Fibroblast of lung (primary cell): ENCODE results near the gene TACC2. TPM values are rescaled to one million over a fixed set of nuclear protein-coding genes. Genes with fewer than 3 reads are reported as not detected.

ENCODE experiments used
- DNase-seq, 2 donors: peaks; one replicate each; pipeline versions ENCODE4 v3.0.0 to v3.0.0-alpha.2; 2010; ENCODE audit warnings: low read depth in 2 of 2
- H2AFZ ChIP-seq: 2 replicates; pipeline ENCODE4 v1.5.1; 2012; ENCODE audit warnings: low read length, control low read depth, inconsistent platforms
- H3K27ac ChIP-seq: 2 replicates; pipeline ENCODE4 v1.5.1; 2011; ENCODE audit warnings: low read length, control low read depth; ENCODE audit not compliant: insufficient read depth
- H3K27me3 ChIP-seq: 2 replicates; pipeline ENCODE4 v1.5.1; 2011; ENCODE audit warnings: mild to moderate bottlenecking, low read length; ENCODE audit not compliant: control insufficient read depth, insufficient read depth
- H3K36me3 ChIP-seq: 2 replicates; pipeline ENCODE4 v1.5.1; 2011; ENCODE audit warnings: low read length; ENCODE audit not compliant: control insufficient read depth, insufficient read depth
- H3K4me1 ChIP-seq: 2 replicates; pipeline ENCODE4 v1.5.1; 2011; ENCODE audit warnings: low read length; ENCODE audit not compliant: control insufficient read depth, insufficient read depth; ENCODE audit errors: extremely low read depth
- H3K4me2 ChIP-seq: 2 replicates; pipeline ENCODE4 v1.5.1; 2011; ENCODE audit warnings: low read length, control low read depth; ENCODE audit not compliant: insufficient read depth; ENCODE audit errors: extremely low read depth
- H3K4me3 ChIP-seq, 4 experiments: fragments of 200-600 bp in 1 of 4; sonication (generic) in 1 of 4; replicated peaks in 1 of 4; 2 replicates each; pipeline ENCODE4 v1.5.1; 2011 to 2016; ENCODE audit warnings: low read length in 4 of 4, low read depth in 3 of 4, mild to moderate bottlenecking in 3 of 4, control low read depth in 2 of 4, inconsistent platforms in 1 of 4, mixed read lengths in 1 of 4; ENCODE audit not compliant: insufficient read depth in 1 of 4; ENCODE audit errors: control extremely low read depth in 1 of 4
- H3K79me2 ChIP-seq: 2 replicates; pipeline ENCODE4 v1.5.1; 2012; ENCODE audit warnings: mild to moderate bottlenecking, low read length, inconsistent platforms; ENCODE audit not compliant: control insufficient read depth, insufficient read depth
- H3K9ac ChIP-seq: 2 replicates; pipeline ENCODE4 v1.5.1; 2011; ENCODE audit warnings: mild to moderate bottlenecking, low read length, control low read depth; ENCODE audit not compliant: insufficient read depth
- H3K9me3 ChIP-seq: 2 replicates; pipeline ENCODE4 v1.5.1; 2012; ENCODE audit warnings: low read depth, low read length; ENCODE audit not compliant: control insufficient read depth, insufficient read depth
- H4K20me1 ChIP-seq: 2 replicates; pipeline ENCODE4 v1.5.1; 2011; ENCODE audit warnings: low read length; ENCODE audit not compliant: control insufficient read depth, insufficient read depth; ENCODE audit errors: extremely low read depth
- EZH2 ChIP-seq: IDR thresholded peaks from 2 replicates; pipeline ENCODE4 v1.5.1; 2012; ENCODE audit warnings: low read length, control low read depth, mild to moderate bottlenecking; ENCODE audit errors: missing control alignments
- polyA plus RNA-seq, 2 donors: library from polyadenylated mRNA; depleted of rRNA in 1 of 2; stranded (reverse) in 1 of 2; unstranded in 1 of 2; fragments of >200 nt; gene quantifications; 2 replicates each; pipeline ENCODE4 v1.2.1, GENCODE V29; 2011 to 2012; ENCODE audit warnings: missing spikeins in 1 of 2
- total RNA-seq: library from RNA; depleted of rRNA; stranded (reverse); fragments of >200 nt; gene quantifications from 2 replicates; pipeline ENCODE4 v1.2.1, GENCODE V29; 2014
- TF ChIP-seq, protein P1 (sequence below), 2 donors: IDR thresholded peaks in 1 of 2; conservative IDR thresholded peaks in 1 of 2; 1 replicate in 1 of 2; 2 replicates in 1 of 2; pipeline ENCODE4 v1.5.1; 2011 to 2012; ENCODE audit warnings: low read length in 2 of 2, control low read depth in 1 of 2, inconsistent platforms in 1 of 2, low read depth in 1 of 2, mild to moderate bottlenecking in 1 of 2

Gene TACC2
- total and polyA plus RNA-seq, 2 donors (not counting 1 experiment from before 2014, with no cell fraction given), result 7.6 to 13.0 TPM

DNA sequence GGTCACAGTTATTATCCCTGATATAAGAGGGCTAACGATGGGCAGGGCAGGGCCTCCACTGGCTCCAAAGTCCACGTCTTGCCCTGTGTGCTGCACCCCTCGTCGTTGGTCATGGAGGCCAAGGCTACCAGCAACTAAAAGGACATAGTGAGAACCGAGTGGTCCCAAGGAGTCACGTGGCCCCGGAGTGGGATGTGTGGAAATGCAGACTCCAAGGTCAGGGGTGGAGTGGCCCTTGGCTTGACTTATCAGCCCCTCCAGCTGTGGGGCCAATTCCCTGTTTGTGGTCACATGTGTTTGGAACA is 312.8 kb downstream of the TACC2 start:
- Histone ChIP-seq H3K36me3 (no peaks in the 10 kb centered on the region), H3K9me3 (no peaks in the 10 kb centered on the region), H3K4me3 (no peak overlapping the region), H3K4me1 (no peaks in the 10 kb centered on the region), H4K20me1 (no peaks in the 10 kb centered on the region), H3K4me2 (no peak overlapping the region), H2AFZ (no peak overlapping the region), H3K27ac (no peak overlapping the region), H3K79me2 (no peaks in the 10 kb centered on the region), H3K9ac (no peak overlapping the region), H3K27me3 (peaks cover 3% of the 10 kb centered on the region)
- TF ChIP-seq, protein P1, sequence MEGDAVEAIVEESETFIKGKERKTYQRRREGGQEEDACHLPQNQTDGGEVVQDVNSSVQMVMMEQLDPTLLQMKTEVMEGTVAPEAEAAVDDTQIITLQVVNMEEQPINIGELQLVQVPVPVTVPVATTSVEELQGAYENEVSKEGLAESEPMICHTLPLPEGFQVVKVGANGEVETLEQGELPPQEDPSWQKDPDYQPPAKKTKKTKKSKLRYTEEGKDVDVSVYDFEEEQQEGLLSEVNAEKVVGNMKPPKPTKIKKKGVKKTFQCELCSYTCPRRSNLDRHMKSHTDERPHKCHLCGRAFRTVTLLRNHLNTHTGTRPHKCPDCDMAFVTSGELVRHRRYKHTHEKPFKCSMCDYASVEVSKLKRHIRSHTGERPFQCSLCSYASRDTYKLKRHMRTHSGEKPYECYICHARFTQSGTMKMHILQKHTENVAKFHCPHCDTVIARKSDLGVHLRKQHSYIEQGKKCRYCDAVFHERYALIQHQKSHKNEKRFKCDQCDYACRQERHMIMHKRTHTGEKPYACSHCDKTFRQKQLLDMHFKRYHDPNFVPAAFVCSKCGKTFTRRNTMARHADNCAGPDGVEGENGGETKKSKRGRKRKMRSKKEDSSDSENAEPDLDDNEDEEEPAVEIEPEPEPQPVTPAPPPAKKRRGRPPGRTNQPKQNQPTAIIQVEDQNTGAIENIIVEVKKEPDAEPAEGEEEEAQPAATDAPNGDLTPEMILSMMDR (conservative IDR thresholded peaks at IDR 0.05 in 1 of 2, IDR thresholded peaks at IDR 0.05 in 1 of 2; ENCODE audit: low read depth in 1 of 2, low read length in 2 of 2), result no peak
- TF ChIP-seq EZH2, result no peak
- no peak for DNase-seq

DNA sequence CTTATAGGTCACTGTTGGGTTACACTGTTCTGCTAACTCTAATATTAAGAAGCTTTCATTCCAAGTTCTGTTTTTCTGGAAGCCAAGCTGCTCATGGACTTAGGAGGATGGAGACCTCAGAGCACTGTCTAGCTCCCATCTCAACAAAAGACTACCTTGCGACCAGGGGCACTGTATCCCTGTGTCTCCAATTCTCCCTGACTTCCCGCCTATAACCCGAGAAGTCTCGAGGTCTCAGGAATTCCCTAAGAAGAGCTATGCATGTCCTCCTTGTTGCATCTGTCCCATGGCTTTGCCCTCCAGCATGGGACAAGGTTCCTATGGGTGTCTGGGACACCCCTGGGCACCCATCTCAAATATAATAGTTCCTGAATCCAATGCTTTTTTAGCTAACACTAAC is 313.4 kb downstream of the TACC2 start:
- H3K4me1 ChIP-seq, result no peaks in the 10 kb centered on the region
- no peak overlapping the region for H3K4me2 ChIP-seq
- H3K36me3 ChIP-seq, result no peaks in the 10 kb centered on the region
- DNase-seq, result no peak
- TF ChIP-seq, protein P1 (conservative IDR thresholded peaks at IDR 0.05 in 1 of 2, IDR thresholded peaks at IDR 0.05 in 1 of 2; ENCODE audit: low read depth in 1 of 2, low read length in 2 of 2), result no peak
- TF ChIP-seq EZH2, result no peak
- no peaks in the 10 kb centered on the region for H3K9me3 ChIP-seq
- no peaks in the 10 kb centered on the region for H4K20me1 ChIP-seq
- peaks cover 3% of the 10 kb centered on the region for H3K27me3 ChIP-seq
- no peak overlapping the region for H3K9ac ChIP-seq
- no peak overlapping the region for H3K4me3 ChIP-seq
- no peaks in the 10 kb centered on the region for H3K79me2 ChIP-seq
- no peak overlapping the region for H3K27ac ChIP-seq
- no peak overlapping the region for H2AFZ ChIP-seq

DNA sequence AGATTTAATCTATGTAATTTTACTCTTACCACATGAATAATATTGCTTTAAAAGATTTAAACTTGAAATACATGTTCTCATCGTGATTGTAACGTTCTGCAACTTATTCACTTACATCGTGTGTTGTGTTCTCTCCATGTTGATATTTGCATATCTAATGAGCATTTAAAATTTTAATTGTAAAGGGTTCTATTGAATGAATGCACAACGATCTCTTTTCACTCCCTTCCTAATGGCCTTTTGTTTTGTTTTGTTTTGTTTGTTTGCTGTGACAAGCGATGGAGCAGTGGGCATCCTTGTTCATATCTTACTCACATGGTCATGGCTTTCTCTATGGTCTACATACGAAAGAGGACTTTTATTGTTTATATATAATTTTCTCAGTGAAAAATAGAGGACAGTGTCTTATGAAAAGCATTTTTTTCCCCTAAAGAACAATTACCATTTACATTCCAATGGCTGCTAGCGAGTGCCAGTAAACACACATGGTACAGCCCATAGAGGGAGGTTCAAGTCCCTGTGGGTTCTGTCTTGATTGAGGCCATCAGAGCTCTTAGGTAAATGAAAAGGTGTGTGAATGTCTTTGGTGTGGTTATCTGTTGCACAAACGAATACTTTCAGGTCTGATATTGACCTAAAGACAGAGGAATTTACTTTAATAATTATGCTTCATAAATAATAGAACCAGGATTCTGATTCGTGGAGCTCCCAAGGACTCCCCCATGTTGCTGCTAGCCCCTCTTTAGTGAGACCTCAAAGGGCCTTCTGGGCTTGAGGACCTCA is 314.5 kb downstream of the TACC2 start:
- no peak for DNase-seq
- Histone ChIP-seq H4K20me1 (no peaks in the 10 kb centered on the region), H3K9ac (no peak overlapping the region), H3K27me3 (peaks cover 2% of the 10 kb centered on the region), H3K36me3 (no peaks in the 10 kb centered on the region), H3K4me2 (no peak overlapping the region), H3K4me1 (peaks cover 7% of the 10 kb centered on the region), H2AFZ (no peak overlapping the region), H3K4me3 (no peak overlapping the region), H3K9me3 (no peaks in the 10 kb centered on the region), H3K27ac (no peak overlapping the region), H3K79me2 (no peaks in the 10 kb centered on the region)
- TF ChIP-seq EZH2, result no peak
- TF ChIP-seq, protein P1 (conservative IDR thresholded peaks at IDR 0.05 in 1 of 2, IDR thresholded peaks at IDR 0.05 in 1 of 2; ENCODE audit: low read depth in 1 of 2, low read length in 2 of 2), result no peak

Other genes with a start within 250 kb of the TACC2 start
- 25.4 and 28.1 TPM in 2 replicates for gene ATE1, start 61.1 kb upstream of the TACC2 start, total RNA-seq
- 16.2 and 19.3 TPM in 2 replicates for gene ATE1, start 61.1 kb upstream of the TACC2 start, polyA plus RNA-seq
- 13.2 and 14.4 TPM in 2 replicates for gene NSMCE4A, start 13.9 kb upstream of the TACC2 start, total RNA-seq
- 26.3 and 35.6 TPM in 2 replicates for gene NSMCE4A, start 13.9 kb upstream of the TACC2 start, polyA plus RNA-seq